ENCODE data around the gene TYW1.

- TF ChIP-seq YY1 (IDR thresholded peaks at IDR 0.05; ENCODE audit: insufficient read depth, insufficient read length) (no peak), ZNF274 (IDR thresholded peaks at IDR 0.05; ENCODE audit: low read depth, low read length) (no peak)
Observed at GRCh38 chr7:66960192-66960591, 36.4 kb upstream of the TYW1 start.

All from NT2/D1 (cell line).